Measurements from ENCODE around the gene ZDHHC13.

- no peak for TF ChIP-seq CTCF (IDR thresholded peaks at IDR 0.05; ENCODE audit: low read depth, low read length, missing input control)
- no peak for TF ChIP-seq REST (IDR thresholded peaks at IDR 0.05)
- TF ChIP-seq RAD21 (IDR thresholded peaks at IDR 0.05) = no peak
Measured at GRCh38 chr11:19094859-19095258, 22.1 kb upstream of the ZDHHC13 start.
